H9 (cell line): ENCODE results near the gene ACSL3. TPM values are rescaled to one million over a fixed set of nuclear protein-coding genes. Genes with fewer than 3 reads are reported as not detected.

Experiments used
- DNase-seq: peaks from one replicate; pipeline ENCODE4 v3.0.0-alpha.2; 2017
- H2AFZ ChIP-seq: one replicate; pipeline ENCODE4 v1.6.1; 2013; ENCODE audit warnings: mild to moderate bottlenecking, low read length, control low read depth, moderate library complexity
- H2AK5ac ChIP-seq: 2 replicates; pipeline ENCODE4 v1.6.1; 2013; ENCODE audit warnings: low read length, control low read depth, mixed read lengths; ENCODE audit not compliant: insufficient read length
- H2BK120ac ChIP-seq: one replicate; pipeline ENCODE4 v1.6.1; 2013; ENCODE audit warnings: low read depth, mild to moderate bottlenecking, low read length, control low read depth, inconsistent platforms; ENCODE audit not compliant: poor library complexity, severe bottlenecking
- H2BK12ac ChIP-seq: 2 replicates; pipeline ENCODE4 v1.6.1; 2013; ENCODE audit warnings: low read length, control low read depth, mixed read lengths, low read depth; ENCODE audit not compliant: insufficient read length
- H2BK15ac ChIP-seq: 2 replicates; pipeline ENCODE4 v1.6.1; 2013; ENCODE audit warnings: low read depth, low read length, control low read depth
- H2BK20ac ChIP-seq: one replicate; pipeline ENCODE4 v1.6.1; 2013; ENCODE audit warnings: low read depth, mild to moderate bottlenecking, low read length, control low read depth, inconsistent platforms; ENCODE audit not compliant: poor library complexity, severe bottlenecking
- H2BK5ac ChIP-seq: 2 replicates; pipeline ENCODE4 v1.6.1; 2013; ENCODE audit warnings: low read length, control low read depth, mixed read lengths; ENCODE audit not compliant: insufficient read length
- H3K14ac ChIP-seq: 2 replicates; pipeline ENCODE4 v1.6.1; 2013; ENCODE audit warnings: low read length, control low read depth; ENCODE audit not compliant: insufficient read depth
- H3K18ac ChIP-seq: 2 replicates; pipeline ENCODE4 v1.6.1; 2013; ENCODE audit warnings: low read depth, mild to moderate bottlenecking, mixed read lengths, low read length, control low read depth; ENCODE audit not compliant: insufficient read length
- H3K23ac ChIP-seq: 2 replicates; pipeline ENCODE4 v1.6.1; 2013; ENCODE audit warnings: low read length, control low read depth, mixed read lengths, low read depth; ENCODE audit not compliant: insufficient read length
- H3K23me2 ChIP-seq: 2 replicates; pipeline ENCODE4 v1.6.1; 2013; ENCODE audit warnings: low read depth, mild to moderate bottlenecking, mixed read lengths, low read length, control low read depth; ENCODE audit not compliant: insufficient read length, poor library complexity, severe bottlenecking
- H3K27ac ChIP-seq: 2 replicates; pipeline ENCODE4 v1.5.1; 2013; ENCODE audit warnings: low read length, control low read depth, mixed read lengths, low read depth; ENCODE audit not compliant: insufficient read length
- H3K27me3 ChIP-seq: 2 replicates; pipeline ENCODE4 v1.6.1; 2013; ENCODE audit warnings: low read length, control low read depth, inconsistent platforms; ENCODE audit not compliant: insufficient read depth
- H3K4ac ChIP-seq: 2 replicates; pipeline ENCODE4 v1.6.1; 2013; ENCODE audit warnings: low read depth, mild to moderate bottlenecking, control low read depth, inconsistent platforms, low read length, moderate library complexity
- H3K4me1 ChIP-seq: 2 replicates; pipeline ENCODE4 v1.6.1; 2013; ENCODE audit warnings: low read length, control low read depth, inconsistent platforms; ENCODE audit not compliant: insufficient read depth
- H3K4me2 ChIP-seq: 2 replicates; pipeline ENCODE4 v1.6.1; 2013; ENCODE audit warnings: low read length, control low read depth, mixed read lengths; ENCODE audit not compliant: insufficient read length, insufficient read depth
- H3K56ac ChIP-seq: 2 replicates; pipeline ENCODE4 v1.6.1; 2013; ENCODE audit warnings: low read depth, mild to moderate bottlenecking, mixed read lengths, low read length, control low read depth; ENCODE audit not compliant: insufficient read length
- H3K79me1 ChIP-seq: 2 replicates; pipeline ENCODE4 v1.6.1; 2013; ENCODE audit warnings: low read depth, mild to moderate bottlenecking, moderate library complexity, low read length, control low read depth, inconsistent platforms; ENCODE audit not compliant: insufficient read depth, poor library complexity, severe bottlenecking
- H3K79me2 ChIP-seq: 2 replicates; pipeline ENCODE4 v1.6.1; 2013; ENCODE audit warnings: low read length, control low read depth, inconsistent platforms; ENCODE audit not compliant: insufficient read depth
- H3K9ac ChIP-seq: 2 replicates; pipeline ENCODE4 v1.6.1; 2013; ENCODE audit warnings: low read length, control low read depth, mixed read lengths; ENCODE audit not compliant: insufficient read length; ENCODE audit errors: extremely low read depth
- H3K9me3 ChIP-seq: one replicate; pipeline ENCODE4 v1.6.1; 2013; ENCODE audit warnings: low read depth, low read length, inconsistent platforms; ENCODE audit not compliant: control insufficient read depth
- H3T11ph ChIP-seq: one replicate; pipeline ENCODE4 v1.6.1; 2013; ENCODE audit warnings: mild to moderate bottlenecking, low read length, control low read depth, inconsistent platforms
- H4K20me1 ChIP-seq: one replicate; pipeline ENCODE4 v1.6.1; 2013; ENCODE audit not compliant: control insufficient read depth, insufficient read length, insufficient read depth
- H4K5ac ChIP-seq: 2 replicates; pipeline ENCODE4 v1.6.1; 2013; ENCODE audit warnings: low read depth, mild to moderate bottlenecking, mixed read lengths, low read length, control low read depth; ENCODE audit not compliant: insufficient read length
- H4K8ac ChIP-seq: replicated peaks from 2 replicates; pipeline ENCODE4 v1.6.1; 2013; ENCODE audit warnings: low read length, control low read depth, mixed read lengths, low read depth; ENCODE audit not compliant: insufficient read length
- H4K91ac ChIP-seq: 2 replicates; pipeline ENCODE4 v1.6.1; 2013; ENCODE audit warnings: low read depth, mild to moderate bottlenecking, moderate library complexity, mixed read lengths, low read length, control low read depth; ENCODE audit not compliant: insufficient read length
- H3K27ac Mint-ChIP-seq, 3 experiments: 2 replicates in 2 of 3; 3 replicates in 1 of 3; pipeline ENCODE4 v1.8.0; 2020 to 2021; ENCODE audit warnings: mixed read lengths in 3 of 3, mild to moderate bottlenecking in 1 of 3, moderate library complexity in 1 of 3
- H3K27me3 Mint-ChIP-seq: 2 replicates; pipeline ENCODE4 v1.8.0; 2021; ENCODE audit warnings: low read depth, mild to moderate bottlenecking, moderate library complexity, mixed read lengths
- H3K36me3 Mint-ChIP-seq, 3 experiments: 2 replicates in 2 of 3; 3 replicates in 1 of 3; pipeline ENCODE4 v1.8.0; 2020 to 2021; ENCODE audit warnings: low read depth in 3 of 3, mixed read lengths in 3 of 3; ENCODE audit not compliant: insufficient read depth in 1 of 3
- H3K4me1 Mint-ChIP-seq, 2 experiments: 2 replicates each; pipeline ENCODE4 v1.8.0; 2020; ENCODE audit warnings: mixed read lengths in 2 of 2
- H3K4me3 Mint-ChIP-seq, 2 experiments: 2 replicates in 1 of 2; 3 replicates in 1 of 2; pipeline ENCODE4 v1.8.0; 2020 to 2021; ENCODE audit warnings: mild to moderate bottlenecking in 2 of 2, mixed read lengths in 2 of 2, moderate library complexity in 1 of 2
- H3K9me3 Mint-ChIP-seq, 2 experiments: 2 replicates in 1 of 2; 3 replicates in 1 of 2; pipeline ENCODE4 v1.8.0; 2020; ENCODE audit warnings: mild to moderate bottlenecking in 2 of 2, mixed read lengths in 2 of 2, moderate library complexity in 1 of 2
- CTCF ChIP-seq: fragments of 200-600 bp; sonication (generic); conservative IDR thresholded peaks from 3 replicates; pipeline ENCODE4 v1.8.0; 2021; ENCODE audit warnings: antibody characterized with exemption, mild to moderate bottlenecking
- WGBS: extraction: QIAGEN DNeasy Blood & Tissue Kit; methylation state at CpG from one replicate; pipeline ENCODE4 v1.1.7; 2013; ENCODE audit warnings: missing lambda C conversion rate, low lambda C conversion rate, mixed read lengths; ENCODE audit not compliant: insufficient read length; ENCODE audit errors: extremely low coverage; 5-methylcytosine and 5-hydroxymethylcytosine counted together
- total RNA-seq: library from RNA; stranded (reverse); gene quantifications from 2 replicates; pipeline ENCODE4 v1.2.1, GENCODE V29; 2021

The ACSL3 gene
- total RNA-seq, 1 experiment from 2014 or later, result 60.9 TPM

GRCh38 chr2:222865301-222865700 lies 4.5 kb downstream of the ACSL3 start:
- Histone ChIP-seq H3K18ac (no peak overlapping the region), H2BK120ac (no peak overlapping the region), H3K9me3 (no peaks in the 10 kb centered on the region), H3K4me1 (peaks cover 29% of the 10 kb centered on the region), H4K20me1 (no peaks in the 10 kb centered on the region), H3K27me3 (no peaks in the 10 kb centered on the region), H4K91ac (no peak overlapping the region), H4K8ac (no peak overlapping the region), H2BK12ac (no peak overlapping the region), H2BK15ac (no peak overlapping the region), H3K23ac (no peak overlapping the region), H2BK5ac (no peak overlapping the region), H3K4me2 (no peak overlapping the region), H2AK5ac (no peak overlapping the region), H3T11ph (no peak overlapping the region), H3K56ac (no peak overlapping the region), H3K27ac (no peak overlapping the region), H3K79me1 (peaks cover 7% of the 10 kb centered on the region), H4K5ac (no peak overlapping the region), H3K4ac (no peak overlapping the region), H3K23me2 (peaks cover 7% of the 10 kb centered on the region), H3K79me2 (peaks cover 67% of the 10 kb centered on the region; the same call in 1 of the 2 replicates), H3K14ac (no peak overlapping the region), H2AFZ (no peak overlapping the region), H3K9ac (no peak overlapping the region), H2BK20ac (peak overlapping the region; percentile 83)
- DNase-seq, result no peak
- TF ChIP-seq CTCF, result no peak
- no peaks in the 10 kb centered on the region for H3K27me3 Mint-ChIP-seq
- peak overlapping the region in 2 of 3 experiments; percentile 2 to 17; a peak in 4 of 7 replicates for H3K27ac Mint-ChIP-seq
- H3K36me3 Mint-ChIP-seq, result peaks cover 0 to 4% (median 0%) of the 10 kb centered on the region in 3 experiments; a peak in 2 of 7 replicates
- no CpG with 5 or more reads among the region's 2 CpGs for WGBS
- H3K9me3 Mint-ChIP-seq, result no peaks in the 10 kb centered on the region; a peak in 1 of 5 replicates
- H3K4me1 Mint-ChIP-seq, result peaks cover 6 to 10% of the 10 kb centered on the region in 2 experiments
- H3K4me3 Mint-ChIP-seq, result no peak overlapping the region
